HUES64 (cell line): Measurements from ENCODE around the gene CCDC186. TPM values are rescaled to one million over a fixed set of nuclear protein-coding genes. Genes with fewer than 3 reads are reported as not detected.

Source experiments
- H3K27ac ChIP-seq: 2 replicates; pipeline ENCODE4 v1.7.0; 2013; ENCODE audit warnings: low read depth, low read length, inconsistent platforms
- H3K27me3 ChIP-seq: 2 replicates; pipeline ENCODE4 v1.6.1; 2013; ENCODE audit warnings: mild to moderate bottlenecking, low read length; ENCODE audit not compliant: insufficient read depth
- H3K36me3 ChIP-seq: 2 replicates; pipeline ENCODE4 v1.6.1; 2013; ENCODE audit warnings: mild to moderate bottlenecking, low read length; ENCODE audit not compliant: insufficient read depth
- H3K4me1 ChIP-seq: 2 replicates; pipeline ENCODE4 v1.6.1; 2013; ENCODE audit warnings: mild to moderate bottlenecking, low read length, moderate library complexity; ENCODE audit not compliant: insufficient read depth
- H3K4me3 ChIP-seq: 2 replicates; pipeline ENCODE4 v1.5.1; 2013; ENCODE audit warnings: mild to moderate bottlenecking, low read length, moderate library complexity
- H3K9ac ChIP-seq: 2 replicates; pipeline ENCODE4 v1.6.1; 2013; ENCODE audit warnings: mild to moderate bottlenecking, low read depth, low read length
- H3K9me3 ChIP-seq: 2 replicates; pipeline ENCODE4 v1.6.1; 2013; ENCODE audit warnings: low read depth, low read length; ENCODE audit not compliant: insufficient read depth
- WGBS: fragments of 150-250, 120-280 bp; methylation state at CpG from one replicate; pipeline ENCODE4 v1.1.7; 2013; ENCODE audit warnings: missing lambda C conversion rate; 5-methylcytosine and 5-hydroxymethylcytosine counted together
- polyA plus RNA-seq, 2 experiments: library from polyadenylated mRNA; stranded (reverse); fragments of 50-300 nt; gene quantifications; one replicate each; pipeline ENCODE4 v1.2.3, GENCODE V29; 2013

CCDC186 gene
- polyA plus RNA-seq (2013, experiment 1 of 2): 7.2 TPM
- 8.4 TPM for polyA plus RNA-seq (2013, experiment 2 of 2)

DNA sequence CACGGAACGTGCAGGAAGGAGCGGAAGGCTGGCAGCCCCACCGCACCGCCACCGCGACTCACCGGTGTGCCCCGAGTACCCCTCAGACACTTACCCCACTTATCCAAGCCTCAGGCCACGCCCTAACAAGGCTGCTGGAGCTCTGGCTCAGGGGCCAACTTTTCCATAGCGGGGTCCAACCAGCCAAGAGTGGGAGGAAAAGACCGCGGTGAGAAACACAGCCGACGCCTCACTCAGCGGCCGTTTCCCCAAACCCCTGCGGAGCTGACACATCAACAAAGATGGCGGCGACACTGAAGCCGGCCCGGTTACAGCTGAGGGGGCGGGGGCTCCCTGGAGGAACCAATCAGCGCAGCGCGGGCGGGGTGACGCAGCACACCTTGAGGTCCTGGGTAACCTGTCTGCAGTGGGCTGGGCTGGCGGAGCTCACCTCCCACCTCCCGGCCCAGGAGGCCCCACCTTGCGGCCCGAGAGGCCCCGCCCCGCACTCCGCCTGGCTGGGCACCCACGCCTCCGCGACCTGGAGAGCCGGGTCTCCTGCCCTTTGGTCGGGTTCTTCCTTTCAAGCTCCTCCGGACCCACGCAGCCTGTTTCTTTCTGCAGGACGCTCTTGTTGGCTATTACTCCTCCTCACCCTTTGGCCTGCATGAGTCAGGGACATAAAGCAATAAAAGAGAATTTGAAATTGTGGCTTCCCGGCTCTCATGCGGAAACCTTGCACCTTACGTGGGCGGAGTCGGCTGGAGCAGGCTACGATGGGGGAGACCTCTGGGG, at the start of gene CCDC186:
TSS of gene CCDC186 (minus strand) at position 283 of the 774 bp plus-strand sequence. CDS start 10,935 bp downstream, outside the sequence.
- Histone ChIP-seq H3K27ac (peak within 1 kb of the TSS; percentile 93), H3K27me3 (peaks cover 12% of the 10 kb centered on the region; the same call in 1 of the 2 replicates), H3K9ac (peak within 1 kb of the TSS; percentile 75), H3K9me3 (peaks cover 5% of the 10 kb centered on the region; the same call in 1 of the 2 replicates), H3K36me3 (0 out of 2 replicates have a peak, but pooled peaks cover 8% of the 10 kb centered on the region), H3K4me3 (peak within 1 kb of the TSS; percentile 86), H3K4me1 (peaks cover 16% of the 10 kb centered on the region)
- under 1% methylated on average over 49 of the region's 49 CpGs for WGBS

DNA sequence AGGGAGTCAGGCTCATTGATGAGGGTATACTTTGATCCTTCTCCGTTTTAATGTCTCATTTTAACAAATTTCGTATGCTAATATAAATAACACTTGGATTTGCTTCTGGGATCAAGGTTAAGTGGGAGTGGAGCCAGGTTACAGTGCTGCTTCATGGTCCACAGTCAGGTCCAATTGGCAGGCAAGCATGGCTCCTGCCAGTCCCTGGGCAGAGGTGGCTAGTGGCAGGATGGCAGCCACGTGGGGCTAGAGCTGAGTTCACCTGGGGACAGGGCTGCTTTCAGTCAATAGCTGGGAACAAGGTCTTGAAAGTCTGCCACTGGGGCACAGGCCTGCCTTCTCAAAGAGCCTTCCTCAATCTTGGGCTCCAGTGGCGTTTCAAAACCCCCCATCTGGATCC, 49.1 kb upstream of the CCDC186 start:
- H3K9me3 ChIP-seq: no peaks in the 10 kb centered on the region
- H3K4me1 ChIP-seq: no peaks in the 10 kb centered on the region
- WGBS: 88% methylated on average over 4 of the region's 4 CpGs
- H3K9ac ChIP-seq: no peak overlapping the region
- no peaks in the 10 kb centered on the region for H3K27me3 ChIP-seq
- no peak overlapping the region for H3K4me3 ChIP-seq
- no peak overlapping the region for H3K27ac ChIP-seq
- no peaks in the 10 kb centered on the region for H3K36me3 ChIP-seq

GRCh38 chr10:114221235-114221634, 47.2 kb upstream of the CCDC186 start:
- 98% methylated on average over 4 of the region's 4 CpGs for WGBS
- Histone ChIP-seq H3K4me1 (no peaks in the 10 kb centered on the region), H3K36me3 (no peaks in the 10 kb centered on the region), H3K27ac (no peak overlapping the region), H3K27me3 (no peaks in the 10 kb centered on the region), H3K9me3 (no peaks in the 10 kb centered on the region), H3K9ac (no peak overlapping the region), H3K4me3 (no peak overlapping the region)

DNA sequence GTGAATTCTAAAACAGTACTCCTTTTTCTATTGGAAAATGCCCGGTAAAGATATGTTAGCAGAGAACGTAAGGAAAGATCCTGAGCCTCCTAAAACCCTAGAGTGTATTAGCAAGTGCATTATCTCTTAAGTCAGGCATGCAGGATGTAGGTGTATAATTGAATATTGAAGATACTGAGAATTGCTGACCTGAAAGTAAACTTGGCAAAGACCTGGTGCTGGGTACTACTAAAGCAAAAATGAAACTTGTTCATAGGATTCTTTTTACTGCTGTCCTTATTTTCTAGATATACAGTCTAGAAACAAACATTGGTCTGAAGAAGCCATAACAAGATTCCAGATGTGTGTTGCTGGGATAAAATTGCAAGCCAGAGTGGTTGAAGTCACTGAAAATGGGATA, 46.3 kb upstream of the CCDC186 start:
- WGBS: 96% methylated on average over 2 of the region's 2 CpGs
- H3K4me3 ChIP-seq: no peak overlapping the region
- H3K27me3 ChIP-seq: no peaks in the 10 kb centered on the region
- H3K9me3 ChIP-seq: no peaks in the 10 kb centered on the region
- H3K4me1 ChIP-seq: no peaks in the 10 kb centered on the region
- no peaks in the 10 kb centered on the region for H3K36me3 ChIP-seq
- H3K27ac ChIP-seq: no peak overlapping the region
- no peak overlapping the region for H3K9ac ChIP-seq

GRCh38 chr10:114215033-114215432, 41.0 kb upstream of the CCDC186 start:
- no peaks in the 10 kb centered on the region for H3K36me3 ChIP-seq
- no peak overlapping the region for H3K27ac ChIP-seq
- no peak overlapping the region for H3K9ac ChIP-seq
- H3K27me3 ChIP-seq: no peaks in the 10 kb centered on the region
- H3K4me1 ChIP-seq: no peaks in the 10 kb centered on the region
- WGBS: 96% methylated on average over 1 of the region's 1 CpG
- no peak overlapping the region for H3K4me3 ChIP-seq
- H3K9me3 ChIP-seq: no peaks in the 10 kb centered on the region

GRCh38 chr10:114212153-114212552, 38.1 kb upstream of the CCDC186 start:
- 79% methylated on average over 2 of the region's 2 CpGs for WGBS
- H3K36me3 ChIP-seq: no peaks in the 10 kb centered on the region
- no peaks in the 10 kb centered on the region for H3K9me3 ChIP-seq
- H3K4me3 ChIP-seq: no peak overlapping the region
- no peak overlapping the region for H3K27ac ChIP-seq
- H3K4me1 ChIP-seq: peaks cover 2% of the 10 kb centered on the region; the same call in 1 of the 2 replicates
- H3K27me3 ChIP-seq: no peaks in the 10 kb centered on the region
- H3K9ac ChIP-seq: no peak overlapping the region

- H3K27me3 ChIP-seq: no peaks in the 10 kb centered on the region
- H3K9me3 ChIP-seq: no peaks in the 10 kb centered on the region
- H3K4me3 ChIP-seq: no peak overlapping the region
- H3K9ac ChIP-seq: no peak overlapping the region
- 72% methylated on average over 2 of the region's 2 CpGs for WGBS
- no peak overlapping the region for H3K27ac ChIP-seq
- H3K4me1 ChIP-seq: peaks cover 2% of the 10 kb centered on the region; the same call in 1 of the 2 replicates
- no peaks in the 10 kb centered on the region for H3K36me3 ChIP-seq
These were observed 34.3 kb upstream of the CCDC186 start for GRCh38 chr10:114208351-114208750.

DNA sequence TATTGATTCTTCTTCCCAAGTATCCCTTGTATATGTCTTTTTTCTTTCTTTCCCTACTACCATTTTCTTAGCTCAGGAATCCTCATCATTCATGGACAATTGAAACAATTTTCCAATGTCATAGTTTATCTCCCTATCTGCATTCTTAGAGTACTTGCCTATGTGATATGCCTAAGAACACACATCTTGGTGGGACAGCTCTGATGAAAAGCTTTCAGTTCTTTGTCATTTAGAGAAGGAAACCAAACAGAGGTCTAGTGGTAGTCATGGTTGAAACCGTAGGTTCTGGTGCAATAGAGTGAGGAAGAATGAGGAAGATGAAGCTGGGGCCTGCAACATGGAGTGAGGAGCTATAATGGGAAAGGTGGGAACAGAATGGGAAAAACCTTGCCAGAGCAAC, 33.3 kb upstream of the CCDC186 start:
- no peaks in the 10 kb centered on the region for H3K27me3 ChIP-seq
- no peaks in the 10 kb centered on the region for H3K9me3 ChIP-seq
- no peak overlapping the region for H3K9ac ChIP-seq
- H3K27ac ChIP-seq: no peak overlapping the region
- 91% methylated on average over 1 of the region's 1 CpG for WGBS
- no peak overlapping the region for H3K4me3 ChIP-seq
- H3K4me1 ChIP-seq: peaks cover 2% of the 10 kb centered on the region; the same call in 1 of the 2 replicates
- no peaks in the 10 kb centered on the region for H3K36me3 ChIP-seq

DNA sequence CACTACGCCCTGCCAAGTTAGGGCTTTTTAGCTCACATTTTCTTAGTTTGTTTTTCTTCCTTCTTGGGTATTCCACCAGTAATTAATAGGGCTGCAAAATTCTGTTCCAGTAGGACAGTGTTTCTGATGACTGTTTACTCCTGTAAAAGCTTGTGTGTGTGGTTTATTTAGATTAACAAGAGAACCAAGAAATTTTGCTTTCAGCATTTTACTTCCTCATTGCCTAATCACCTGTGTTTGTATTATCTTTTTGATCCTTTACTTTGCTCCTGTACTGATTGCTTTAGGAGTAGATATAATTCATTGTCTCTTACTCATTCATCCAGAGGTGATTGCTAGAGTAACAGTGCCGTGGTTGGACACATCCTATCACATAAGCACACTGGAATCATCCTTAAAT, 32.9 kb upstream of the CCDC186 start:
- no peaks in the 10 kb centered on the region for H3K9me3 ChIP-seq
- H3K4me3 ChIP-seq: no peak overlapping the region
- 91% methylated on average over 2 of the region's 2 CpGs for WGBS
- peaks cover 2% of the 10 kb centered on the region; the same call in 1 of the 2 replicates for H3K4me1 ChIP-seq
- H3K27ac ChIP-seq: no peak overlapping the region
- H3K36me3 ChIP-seq: no peaks in the 10 kb centered on the region
- no peaks in the 10 kb centered on the region for H3K27me3 ChIP-seq
- H3K9ac ChIP-seq: no peak overlapping the region

DNA sequence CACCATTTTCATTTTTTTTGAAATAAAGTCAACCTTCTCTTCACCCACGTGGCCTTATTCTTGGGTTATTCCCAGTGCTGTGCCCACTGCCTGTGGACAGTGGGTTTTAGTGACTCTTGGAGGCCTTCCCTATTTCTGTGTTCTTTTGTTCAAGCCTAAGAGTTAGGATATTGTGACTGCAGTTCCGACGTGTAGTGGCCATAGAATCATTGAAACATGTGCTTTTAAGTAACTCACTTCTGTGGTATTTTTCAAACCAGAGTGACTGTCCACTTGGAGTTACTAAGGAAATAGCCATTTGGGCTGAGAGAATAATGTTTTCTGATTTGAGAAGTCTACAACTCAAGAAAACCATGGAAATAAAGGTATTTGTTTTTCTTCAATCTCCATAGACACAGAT, 28.8 kb upstream of the CCDC186 start:
- Histone ChIP-seq H3K4me1 (no peaks in the 10 kb centered on the region), H3K9me3 (no peaks in the 10 kb centered on the region), H3K27ac (no peak overlapping the region), H3K4me3 (no peak overlapping the region), H3K9ac (no peak overlapping the region), H3K36me3 (no peaks in the 10 kb centered on the region), H3K27me3 (no peaks in the 10 kb centered on the region)
- WGBS: 85% methylated on average over 3 of the region's 3 CpGs

GRCh38 chr10:114199239-114199638, 25.2 kb upstream of the CCDC186 start:
- Histone ChIP-seq H3K27ac (no peak overlapping the region), H3K4me1 (no peaks in the 10 kb centered on the region), H3K36me3 (no peaks in the 10 kb centered on the region), H3K27me3 (no peaks in the 10 kb centered on the region), H3K9me3 (no peaks in the 10 kb centered on the region), H3K4me3 (no peak overlapping the region), H3K9ac (no peak overlapping the region)
- 84% methylated on average over 3 of the region's 4 CpGs for WGBS
